AML-193 (cell line): ENCODE data around the gene STAT3.
"Not testable (repeated sequence)": the region's sequence is repeated elsewhere in the genome, so short reads cannot be mapped to it uniquely, and the experiment has no call there.

ENCODE experiments used
- DNase-seq, 2 experiments: peaks; one replicate each; lab custom pipeline; 2025; lab: John Stamatoyannopoulos, UW

The STAT3 gene

DNA sequence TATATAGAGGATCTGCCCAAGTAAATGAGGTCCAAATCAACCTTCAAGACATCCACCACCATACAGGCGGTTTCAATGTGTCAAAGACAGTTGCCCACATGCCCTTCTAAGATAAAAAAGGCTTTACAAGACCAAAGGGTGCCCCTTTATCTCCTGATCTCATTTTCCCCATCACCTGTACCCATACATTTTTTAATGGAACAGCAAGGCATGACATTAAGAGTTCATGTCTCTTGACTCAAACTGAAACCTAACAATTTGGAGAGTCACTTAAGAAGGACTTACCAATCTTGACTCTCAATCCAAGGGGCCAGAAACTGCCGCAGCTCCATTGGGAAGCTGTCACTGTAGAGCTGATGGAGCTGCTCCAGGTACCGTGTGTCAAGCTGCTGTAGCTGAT is 40.1 kb downstream of the STAT3 start:
- no peak for DNase-seq

DNA sequence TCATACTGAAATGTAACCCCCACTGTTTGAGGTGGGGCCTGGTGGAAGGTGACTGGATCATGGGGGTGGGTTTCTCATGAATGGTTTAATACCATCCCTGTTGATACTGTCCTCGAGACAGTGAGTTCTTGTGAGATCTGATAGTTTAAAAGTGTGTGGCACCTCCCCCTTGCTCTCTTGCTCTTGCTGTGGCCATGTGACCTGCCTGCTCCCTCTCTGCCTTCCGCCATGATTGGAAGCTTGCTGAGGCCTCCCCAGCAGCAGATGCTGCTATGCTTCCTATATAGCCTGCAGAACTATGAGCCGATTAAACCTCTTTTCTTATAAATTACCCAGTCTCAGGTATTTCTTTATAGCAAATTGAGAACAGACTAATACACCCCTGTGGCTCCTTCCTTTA is 40.6 kb downstream of the STAT3 start:
- no peak for DNase-seq

DNA sequence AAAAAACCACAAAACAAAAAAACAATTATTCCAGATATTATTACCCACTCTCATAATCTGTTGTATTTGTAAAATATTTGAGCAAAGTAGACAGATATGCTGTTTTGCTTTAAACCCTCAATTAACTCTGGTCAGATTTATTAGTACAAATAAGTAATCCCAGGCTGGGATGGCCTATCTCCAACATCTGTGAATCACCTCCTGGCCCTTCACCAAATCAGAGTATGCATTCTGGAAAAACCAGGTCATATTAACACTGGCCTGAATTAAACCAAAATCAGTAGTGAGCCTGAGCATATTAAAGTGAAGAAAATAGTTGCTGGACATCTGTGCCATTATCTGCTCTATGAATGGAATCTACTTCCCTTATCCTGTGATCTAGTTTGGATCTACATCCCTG is 41.0 kb downstream of the STAT3 start:
- DNase-seq: no peak

DNA sequence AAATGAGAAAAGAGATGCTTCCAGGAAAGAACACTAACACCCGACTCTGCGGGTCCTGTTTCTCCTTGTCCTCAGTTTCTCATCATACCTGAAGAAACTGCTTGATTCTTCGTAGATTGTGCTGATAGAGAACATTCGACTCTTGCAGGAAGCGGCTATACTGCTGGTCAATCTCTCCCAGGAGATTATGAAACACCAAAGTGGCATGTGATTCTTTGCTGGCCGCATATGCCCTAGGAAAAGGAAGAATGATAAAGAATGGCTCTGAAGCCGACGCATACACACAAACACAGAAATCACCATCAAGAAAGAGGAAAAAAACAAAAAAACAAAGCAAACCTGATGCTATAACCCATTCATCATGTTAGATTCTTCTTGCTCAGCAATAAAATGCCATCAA is 41.8 kb downstream of the STAT3 start:
- no peak for DNase-seq

DNA sequence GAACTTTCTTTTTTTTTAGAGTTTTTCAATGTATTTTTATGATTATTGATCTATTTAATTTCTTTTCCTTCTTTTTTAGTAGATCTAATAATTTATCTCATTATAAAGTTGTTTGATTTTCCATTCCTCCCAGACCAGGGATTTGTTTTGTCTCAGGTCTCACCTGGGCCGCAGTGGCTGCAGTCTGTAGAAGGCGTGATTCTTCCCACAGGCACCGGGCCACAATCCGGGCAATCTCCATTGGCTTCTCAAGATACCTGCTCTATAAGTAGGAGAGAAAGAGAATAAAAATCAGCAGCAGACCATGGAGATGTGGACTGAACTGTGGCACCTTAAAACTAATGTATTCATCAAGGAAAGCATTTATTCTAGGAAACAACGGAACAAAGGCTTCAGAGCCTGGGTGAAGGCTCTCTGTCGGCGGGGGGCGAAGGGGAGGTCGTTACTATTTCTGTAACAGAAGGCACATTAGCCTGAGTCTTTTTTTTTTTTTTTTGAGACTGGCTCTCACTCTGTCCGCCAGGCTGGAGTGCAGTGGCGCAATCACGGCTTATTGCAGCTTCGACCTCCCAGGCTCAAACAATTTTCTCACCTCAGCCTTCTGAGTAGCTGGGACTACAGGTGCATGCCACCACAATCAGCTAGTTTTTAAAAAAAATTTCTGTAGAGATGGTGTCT is 42.7 kb downstream of the STAT3 start:
- DNase-seq: no peak

DNA sequence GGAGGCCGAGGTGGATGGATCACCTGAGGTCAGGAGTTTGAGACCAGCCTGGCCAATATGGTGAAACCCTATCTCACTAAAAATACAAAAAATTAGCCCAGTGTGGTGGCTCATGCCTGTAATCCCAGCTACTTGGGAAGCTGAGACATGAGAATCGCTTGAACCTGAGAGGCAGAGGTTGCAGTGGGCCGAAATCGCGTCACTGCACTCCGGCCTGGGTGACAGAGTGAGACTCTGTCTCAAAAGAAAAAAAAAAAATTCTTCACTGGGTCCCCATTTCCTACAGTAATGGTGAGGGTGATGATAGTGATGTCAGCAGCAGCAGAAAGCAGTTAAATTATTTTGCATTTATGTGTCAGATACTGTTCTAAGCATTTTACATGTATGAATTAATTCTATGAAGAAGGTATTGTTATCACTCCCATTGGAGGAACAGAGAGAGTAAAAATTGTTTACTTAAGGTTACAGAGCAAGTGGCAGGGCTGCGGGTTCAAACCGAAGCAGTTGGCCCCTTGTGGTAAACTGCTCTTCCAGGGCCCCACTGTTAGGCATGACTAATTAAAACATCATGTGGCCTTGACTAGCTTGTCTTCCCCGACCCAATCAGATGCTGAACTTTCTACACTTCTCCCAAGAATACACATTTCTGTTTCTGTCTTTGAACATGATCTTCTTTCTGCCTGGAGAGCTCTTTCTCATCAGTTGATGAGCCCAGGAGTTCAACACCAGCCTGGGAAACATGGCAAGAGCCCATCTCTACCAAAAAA is 45.8 kb downstream of the STAT3 start:
- no peak for DNase-seq

DNA sequence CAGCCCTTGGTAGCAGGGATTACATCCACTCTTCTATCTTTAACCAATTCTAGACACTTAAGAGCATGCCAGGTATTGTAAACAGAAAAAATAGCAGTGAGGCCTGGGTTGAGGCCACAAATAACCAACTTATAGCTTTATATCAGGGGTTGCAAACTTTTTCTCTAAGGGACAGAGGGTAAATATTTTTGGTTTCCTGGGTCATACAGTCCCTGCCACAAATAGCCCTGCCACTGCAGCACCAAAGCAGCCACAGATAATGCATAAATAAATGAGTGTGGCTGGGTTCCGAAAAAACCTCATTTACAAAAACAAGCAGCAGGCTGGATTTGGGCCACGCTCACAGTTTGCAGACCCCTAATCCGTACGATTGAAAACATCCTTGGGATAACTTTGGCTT is 46.7 kb downstream of the STAT3 start:
- no peak for DNase-seq

DNA sequence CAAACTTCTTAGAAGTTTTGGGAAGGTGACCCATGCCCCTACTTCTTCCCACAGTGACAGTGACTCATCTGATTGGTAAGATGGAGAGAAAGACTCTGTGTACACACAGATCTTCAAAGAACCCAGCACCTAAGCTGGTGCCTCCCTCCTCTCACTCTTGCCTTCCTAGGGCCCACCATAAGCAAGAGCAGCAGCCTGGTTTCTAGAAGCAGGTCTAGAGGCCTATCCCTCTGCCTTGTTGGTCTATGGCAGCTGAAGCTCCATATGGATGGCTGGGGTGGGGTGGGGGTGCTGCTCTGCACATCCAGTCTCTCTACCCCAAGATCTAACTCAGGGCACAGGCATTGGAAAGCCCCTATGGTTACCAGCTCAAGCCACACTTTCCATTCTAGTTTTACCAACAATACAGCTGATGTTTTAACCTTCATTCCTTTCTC is 47.5 kb downstream of the STAT3 start:
- DNase-seq: no peak

DNA sequence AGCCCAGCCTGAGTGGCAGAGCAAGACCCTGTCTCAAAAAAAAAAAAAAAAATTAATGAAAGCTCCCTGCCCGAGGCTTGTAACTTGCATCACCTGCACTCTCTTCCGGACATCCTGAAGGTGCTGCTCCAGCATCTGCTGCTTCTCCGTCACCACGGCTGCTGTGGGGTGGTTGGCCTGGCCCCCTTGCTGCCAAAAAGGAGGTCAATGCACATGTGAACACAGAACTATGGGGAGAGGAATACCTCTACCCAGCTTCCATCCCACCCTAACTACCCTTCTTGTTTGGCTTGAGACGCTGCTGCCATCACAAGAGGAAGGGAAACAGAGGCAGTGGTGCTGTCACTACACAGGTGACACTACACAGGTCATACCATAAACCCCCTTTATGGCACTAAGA is 49.0 kb downstream of the STAT3 start:
- no peak for DNase-seq

DNA sequence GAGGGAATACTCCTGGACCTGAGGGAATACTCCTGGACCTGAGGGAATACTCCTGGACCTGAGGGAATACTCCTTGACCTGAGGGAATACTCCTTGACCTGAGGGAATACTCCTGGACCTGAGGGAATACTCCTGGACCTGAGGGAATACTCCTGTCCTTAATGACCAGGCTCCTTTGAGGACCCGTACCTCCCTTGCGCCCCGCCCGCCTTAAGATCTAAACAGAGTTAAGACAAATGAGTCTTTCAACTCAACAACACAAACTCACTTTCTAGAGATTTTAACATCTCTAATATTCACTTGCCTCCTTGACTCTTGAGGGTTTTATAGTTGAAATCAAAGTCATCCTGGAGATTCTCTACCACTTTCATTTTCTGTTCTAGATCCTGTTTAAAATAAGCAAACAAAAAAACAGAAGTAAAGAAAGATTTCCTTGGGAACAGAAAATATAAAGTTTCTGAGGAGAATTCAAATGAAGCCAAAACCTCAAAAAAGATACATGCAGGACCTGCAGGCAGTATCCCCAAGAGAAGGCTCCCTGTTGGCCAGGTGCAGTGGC is 49.7 kb downstream of the STAT3 start:
- no peak for DNase-seq

DNA sequence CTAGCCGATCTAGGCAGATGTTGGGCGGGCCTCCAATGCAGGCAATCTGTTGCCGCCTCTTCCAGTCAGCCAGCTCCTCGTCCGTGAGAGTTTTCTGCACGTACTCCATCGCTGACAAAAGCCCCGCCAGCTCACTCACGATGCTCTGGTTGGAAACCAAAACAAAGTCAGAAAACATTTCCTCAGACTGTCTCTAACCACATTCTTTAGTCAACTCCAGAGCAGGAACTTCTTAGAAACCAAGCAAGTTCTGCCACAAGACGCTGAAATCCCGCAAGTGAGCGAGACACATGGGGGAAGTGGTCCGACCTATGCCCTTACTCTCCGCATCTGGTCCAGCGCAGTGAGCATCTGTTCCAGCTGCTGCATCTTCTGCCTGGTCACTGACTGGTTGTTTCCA is 50.8 kb downstream of the STAT3 start:
- DNase-seq: no peak

DNA sequence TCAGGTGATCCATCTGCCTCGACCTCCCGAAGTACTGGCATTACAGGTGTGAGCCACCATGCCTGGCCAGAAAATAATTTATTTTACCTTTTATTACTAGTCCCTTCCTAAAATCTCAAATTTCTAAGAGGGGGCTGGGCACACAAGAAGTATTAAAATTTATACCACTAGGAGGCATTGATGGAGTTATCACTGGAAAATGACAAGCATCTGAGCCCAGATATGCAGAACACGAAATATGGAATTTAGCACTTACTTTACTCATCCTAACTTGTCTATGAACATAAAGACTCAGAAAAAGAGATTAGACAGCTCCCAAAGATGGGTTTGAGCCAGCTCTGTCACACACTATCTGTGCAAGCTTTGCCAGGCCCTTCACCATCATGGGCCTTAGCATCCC is 53.6 kb downstream of the STAT3 start:
- DNase-seq: peak in 1 of 2 experiments; percentile 19

DNA sequence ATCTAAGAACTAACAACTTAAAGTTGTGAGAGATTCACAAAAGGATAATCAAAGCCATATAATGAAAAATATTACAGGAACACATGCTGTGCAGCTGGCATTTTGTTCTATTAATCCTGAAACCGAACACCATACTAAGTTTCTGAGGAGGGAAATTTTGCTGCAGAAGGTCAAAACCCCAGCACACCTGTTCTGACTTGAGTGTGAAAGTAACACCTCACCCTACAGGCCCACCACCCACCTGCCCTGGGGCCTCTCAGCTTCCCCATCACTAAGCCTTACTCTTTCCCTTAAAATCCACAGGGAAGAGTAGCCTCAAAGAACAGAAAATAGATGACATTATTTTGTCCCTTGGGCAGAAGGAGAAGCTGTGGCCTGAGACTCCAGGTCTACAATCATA is 55.2 kb downstream of the STAT3 start:
- DNase-seq: no peak

DNA sequence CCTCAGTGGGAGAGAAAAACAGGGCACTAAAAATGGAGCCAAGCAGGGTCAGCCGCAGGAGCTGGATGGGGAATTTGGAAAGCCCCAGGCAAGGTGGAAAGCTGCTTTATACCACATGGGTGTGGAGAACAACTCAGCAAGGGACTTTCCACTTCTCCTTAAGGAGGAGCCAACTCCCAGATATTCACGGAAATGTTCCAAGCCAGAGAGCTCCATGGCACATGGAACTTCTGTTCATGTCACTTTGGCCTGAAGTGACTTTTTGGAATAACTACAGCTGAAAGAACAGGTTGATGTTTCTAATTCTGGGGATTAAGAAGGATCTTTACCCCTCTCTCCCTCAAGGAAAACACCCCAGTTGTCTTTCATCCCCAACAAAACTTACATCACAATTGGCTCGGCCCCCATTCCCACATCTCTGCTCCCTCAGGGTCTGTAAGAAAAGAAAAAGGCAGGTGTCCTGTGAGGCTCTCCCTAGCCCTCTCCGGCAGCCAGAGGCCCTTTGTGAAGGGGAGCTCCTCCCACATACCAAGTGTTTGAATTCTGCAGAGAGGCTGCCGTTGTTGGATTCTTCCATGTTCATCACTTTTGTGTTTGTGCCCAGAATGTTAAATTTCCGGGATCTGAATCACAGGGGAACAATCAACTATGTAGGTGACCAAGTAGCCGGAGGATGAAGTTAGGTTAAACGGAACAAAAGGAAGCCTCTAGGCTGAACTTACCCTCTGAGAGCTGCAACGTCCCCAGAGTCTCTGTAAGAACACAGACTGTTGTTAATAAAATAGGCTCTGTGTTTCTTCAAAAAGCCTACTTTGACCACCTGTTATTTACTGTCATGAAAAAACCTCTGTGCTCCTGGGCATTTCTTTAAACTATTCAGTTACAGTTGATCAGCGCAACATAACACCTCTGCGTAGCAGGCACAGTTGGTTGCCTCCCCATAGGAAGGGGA is 58.9 kb downstream of the STAT3 start:
- no peak for DNase-seq

DNA sequence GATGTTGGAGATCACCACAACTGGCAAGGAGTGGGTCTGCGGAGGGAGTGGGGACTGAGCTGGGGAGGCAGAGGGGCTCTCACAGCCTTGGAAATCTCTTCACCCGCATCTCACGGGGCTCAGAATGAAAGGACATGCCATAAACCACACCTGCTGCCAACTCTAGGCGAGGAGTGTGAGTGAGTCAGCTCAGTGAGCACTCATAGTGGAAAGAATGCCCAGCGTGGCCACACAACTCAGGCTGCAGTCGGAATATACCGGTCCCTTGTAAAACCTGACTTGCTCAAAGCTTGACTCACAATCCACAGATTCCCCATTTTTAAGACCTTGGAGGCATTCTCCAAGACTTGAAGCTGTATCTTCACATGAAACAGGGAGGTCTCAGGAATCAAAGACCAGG is 63.2 kb downstream of the STAT3 start:
- no peak for DNase-seq

DNA sequence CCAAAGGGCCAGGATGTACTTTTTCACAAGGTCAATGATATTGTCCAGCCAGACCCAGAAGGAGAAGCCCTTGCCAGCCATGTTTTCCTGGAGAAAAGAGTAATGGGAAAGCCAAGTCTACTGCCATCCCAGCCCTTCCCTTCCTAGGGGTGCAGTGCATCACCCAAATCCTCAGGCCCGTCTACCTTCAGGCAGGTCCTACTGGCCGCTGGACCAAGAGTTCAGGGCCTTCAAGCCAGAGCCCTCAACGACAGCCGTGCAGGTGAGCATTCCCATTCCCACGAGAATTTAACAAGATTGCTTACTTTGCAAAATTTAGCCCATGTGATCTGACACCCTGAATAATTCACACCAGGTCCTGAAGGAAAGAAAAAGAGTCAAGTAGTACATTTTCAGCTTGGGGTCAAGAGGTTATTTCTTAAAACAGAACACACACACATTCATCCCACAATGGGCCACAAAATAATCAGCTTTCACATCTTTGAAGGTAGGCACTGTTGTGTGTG is 64.9 kb downstream of the STAT3 start:
- no peak for DNase-seq

DNA sequence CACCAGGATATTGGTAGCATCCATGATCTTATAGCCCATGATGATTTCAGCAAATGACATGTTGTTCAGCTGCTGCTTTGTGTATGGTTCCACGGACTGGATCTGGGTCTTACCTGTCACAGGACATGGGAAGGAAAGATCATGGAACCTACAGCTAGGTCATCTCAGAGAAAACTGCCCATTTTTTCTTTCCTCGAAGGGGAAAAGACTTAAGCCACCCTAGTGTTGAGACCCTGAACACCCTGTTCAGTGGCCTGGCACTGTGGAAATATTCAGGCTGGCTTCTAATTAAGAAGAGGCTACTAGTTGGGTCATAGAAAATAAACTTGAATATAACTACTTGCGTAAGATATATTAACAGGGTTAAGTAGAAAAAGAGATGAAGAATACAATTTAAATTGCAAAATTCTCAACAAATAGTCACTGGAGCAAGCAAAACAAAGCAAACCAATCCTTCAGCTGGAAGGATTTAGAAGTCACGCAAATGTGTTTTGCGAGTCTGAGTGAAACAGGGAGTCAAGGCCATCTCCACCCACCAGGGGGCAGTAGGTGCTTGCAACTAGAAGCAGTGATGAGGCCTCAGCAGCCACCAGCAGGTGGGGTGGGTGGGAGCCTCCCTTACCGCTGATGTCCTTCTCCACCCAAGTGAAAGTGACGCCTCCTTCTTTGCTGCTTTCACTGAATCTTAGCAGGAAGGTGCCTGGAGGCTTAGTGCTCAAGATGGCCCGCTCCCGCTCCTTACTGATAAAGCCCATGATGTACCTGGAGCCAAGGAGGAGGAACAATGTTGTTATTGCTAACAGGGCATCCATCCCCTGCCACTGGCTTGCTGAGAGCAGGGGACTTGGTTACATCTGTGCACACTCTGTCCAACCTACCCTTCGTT is 65.6 kb downstream of the STAT3 start:
- peak; percentile 92 to 93 for DNase-seq

DNA sequence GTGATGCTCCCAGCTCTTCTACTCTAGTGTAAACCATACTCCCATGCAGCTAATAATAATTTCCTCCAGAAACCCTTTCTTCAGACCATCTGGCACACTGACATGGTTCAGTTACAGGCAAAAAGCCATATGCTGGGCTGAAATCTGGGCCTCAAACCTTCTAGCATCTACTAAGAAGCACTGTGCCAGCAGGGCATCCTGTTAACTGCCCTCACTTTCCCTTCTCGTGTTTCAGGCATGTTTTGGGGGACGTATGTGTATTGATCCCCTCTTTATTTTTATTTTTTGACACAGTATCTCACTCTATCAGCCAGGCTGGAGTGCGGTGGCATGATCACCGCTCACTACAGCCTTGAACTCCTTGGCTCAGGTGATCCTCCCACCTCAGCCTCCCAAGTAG is 66.7 kb downstream of the STAT3 start:
- DNase-seq: no peak

DNA sequence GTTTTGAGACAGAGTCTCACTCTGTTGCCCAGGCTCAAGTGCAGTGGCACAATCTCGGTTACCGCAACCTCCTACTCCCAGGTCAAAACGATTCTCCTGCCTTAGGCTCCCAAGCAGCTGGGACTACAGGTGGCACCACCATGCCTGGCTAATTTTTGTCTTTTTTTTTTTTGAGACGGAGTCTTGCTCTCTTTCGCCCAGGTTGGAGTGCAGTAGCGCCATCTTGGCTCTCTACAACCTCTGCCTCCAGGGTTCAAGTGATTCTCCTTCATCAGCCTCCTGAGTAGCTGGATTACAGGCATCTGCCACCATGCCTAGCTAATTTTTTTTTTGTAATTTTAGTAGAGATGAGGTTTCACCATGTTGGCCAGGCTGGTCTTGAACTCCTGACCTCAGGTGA is 70.3 kb downstream of the STAT3 start:
- DNase-seq: not testable (repeated sequence)

DNA sequence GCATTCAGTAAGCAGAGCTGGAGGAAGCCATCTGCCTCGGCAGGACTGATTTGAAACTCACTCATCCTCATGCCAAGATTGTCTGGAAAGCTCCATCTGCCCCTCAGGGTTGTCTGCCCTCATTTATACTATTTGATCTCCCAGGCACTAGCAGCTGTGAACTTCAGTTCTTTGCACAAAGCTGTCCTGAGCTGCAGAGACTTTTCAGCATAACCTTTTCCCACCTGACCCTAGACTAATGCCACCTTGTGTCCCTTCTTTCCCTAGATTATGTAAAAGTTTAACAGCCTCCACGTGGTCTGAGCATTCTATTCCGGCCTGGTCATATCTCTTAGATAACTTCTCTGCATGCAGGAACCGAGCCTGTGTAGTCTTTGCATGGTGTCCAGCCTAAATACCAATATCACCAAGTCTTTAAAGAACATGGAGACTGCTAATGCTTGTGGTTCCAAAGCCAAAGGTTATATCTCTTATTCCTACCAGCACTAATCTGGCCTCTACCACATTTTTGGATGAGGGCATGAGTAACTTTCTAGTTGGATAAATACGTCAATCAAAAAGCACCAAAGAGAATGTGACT is 70.9 kb downstream of the STAT3 start:
- no peak for DNase-seq

DNA sequence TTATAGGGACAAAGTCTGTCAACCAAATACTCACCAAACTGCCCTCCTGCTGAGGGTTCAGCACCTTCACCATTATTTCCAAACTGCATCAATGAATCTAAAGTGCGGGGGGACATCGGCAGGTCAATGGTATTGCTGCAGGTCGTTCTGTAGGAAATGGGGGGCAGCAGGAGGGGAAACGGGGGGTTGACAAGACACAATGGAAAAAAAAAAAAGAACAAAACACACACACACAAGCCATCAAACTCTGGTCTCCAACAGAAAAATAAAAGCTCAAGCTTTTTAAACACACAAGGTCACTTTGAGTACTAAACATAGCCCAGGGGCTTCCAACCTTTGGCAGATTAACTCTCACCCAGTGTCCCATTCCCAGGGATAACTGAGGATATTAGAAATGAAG is 71.5 kb downstream of the STAT3 start:
- DNase-seq: no peak
